KG1 (cell line): Measurements from ENCODE around the gene CNOT4.
"Not testable (repeated sequence)": the region's sequence is repeated elsewhere in the genome, so short reads cannot be mapped to it uniquely, and the experiment has no call there.

Source experiments
- DNase-seq: peaks from one replicate; lab custom pipeline; 2025; lab: John Stamatoyannopoulos, UW

CNOT4 gene

DNA sequence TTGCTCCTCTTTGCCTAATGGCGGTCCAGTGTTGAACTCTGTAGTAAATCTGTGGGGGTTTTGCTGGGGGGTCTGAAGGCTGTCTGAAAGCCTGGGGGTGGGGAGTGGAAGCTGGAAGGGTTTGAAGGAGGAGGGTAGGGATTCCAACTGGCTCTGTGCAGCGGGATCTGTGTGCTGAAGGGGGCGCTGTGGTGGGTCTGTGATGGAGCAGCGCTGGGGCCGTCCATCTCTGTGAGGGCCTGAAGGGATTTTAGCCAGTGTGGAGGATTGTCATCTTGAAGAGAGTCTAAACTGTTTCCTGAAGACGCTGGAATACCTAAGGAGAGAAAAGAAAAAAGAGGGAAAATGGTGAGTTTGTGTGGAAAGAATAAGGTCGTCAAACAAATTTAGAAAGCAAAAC lies 147.0 kb downstream of the CNOT4 start:
- DNase-seq, result no peak

GRCh38 chr7:135361788-135362187 lies 148.1 kb downstream of the CNOT4 start:
- no peak for DNase-seq

- no peak for DNase-seq
Observed at GRCh38 chr7:135359615-135360014, 150.3 kb downstream of the CNOT4 start.

GRCh38 chr7:135355377-135356048 lies 154.4 kb downstream of the CNOT4 start:
- DNase-seq, result no peak

DNA sequence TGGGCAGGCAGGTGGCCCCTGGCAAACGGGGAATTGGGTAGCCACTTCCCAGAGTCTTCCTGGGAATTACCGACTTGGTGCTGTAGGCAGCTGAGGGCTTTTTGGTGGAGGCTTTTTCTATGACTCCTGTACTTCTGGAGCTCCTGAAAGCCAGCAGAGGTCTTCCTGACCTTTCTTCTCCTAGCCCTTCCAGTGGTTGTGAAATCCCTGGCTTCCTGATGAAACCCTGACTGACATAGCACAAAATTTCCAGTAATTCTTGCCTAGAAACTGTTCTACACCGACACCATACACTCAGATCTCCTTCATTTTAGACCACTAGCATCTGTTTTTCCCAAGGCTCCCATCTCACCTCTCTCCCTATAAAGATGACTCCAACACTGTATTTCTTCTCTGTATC lies 156.1 kb downstream of the CNOT4 start:
- DNase-seq, result no peak

DNA sequence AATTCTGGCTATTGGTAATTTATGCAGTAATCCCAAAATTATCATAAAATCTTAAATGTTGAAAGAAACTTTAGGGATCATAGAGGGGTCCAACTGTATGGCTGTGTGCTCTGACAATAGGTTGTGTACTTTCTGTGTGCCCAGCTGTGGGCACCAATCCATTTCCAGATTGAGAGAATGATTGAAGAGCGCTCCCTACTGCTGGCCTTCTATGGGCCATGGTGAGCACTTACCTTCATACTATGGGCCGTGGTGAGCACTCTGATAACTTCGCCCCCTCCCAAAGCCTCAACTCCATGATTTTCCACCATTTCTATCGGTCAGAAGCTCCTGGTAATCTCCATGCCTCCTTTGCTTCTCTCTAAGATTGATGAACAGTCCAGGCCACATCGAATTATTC lies 157.6 kb downstream of the CNOT4 start:
- DNase-seq, result no peak

- not testable (repeated sequence) for DNase-seq
Observed at GRCh38 chr7:135351070-135351469, 158.8 kb downstream of the CNOT4 start.

GRCh38 chr7:135349746-135350145 lies 160.2 kb downstream of the CNOT4 start:
- no peak for DNase-seq

DNA sequence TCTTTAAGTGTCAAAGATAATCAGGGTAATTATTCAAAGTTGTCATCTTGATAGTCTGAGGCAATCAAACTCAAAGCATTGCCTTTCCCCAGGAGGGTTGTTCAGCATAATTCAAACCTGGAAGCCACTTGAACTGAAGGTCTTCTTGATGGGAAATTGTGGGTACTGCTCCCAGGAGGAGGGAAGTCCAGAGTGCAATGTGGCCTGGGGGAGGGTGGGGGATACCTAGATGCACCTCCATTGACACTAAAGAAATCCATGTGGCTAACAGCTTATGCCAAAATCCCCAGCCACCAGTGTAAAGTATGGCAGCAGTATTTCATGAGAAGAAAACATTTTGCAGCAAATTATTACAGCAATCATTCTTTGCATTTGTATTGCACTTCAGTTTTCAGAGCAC lies 161.4 kb downstream of the CNOT4 start:
- DNase-seq, result no peak

GRCh38 chr7:135343361-135343760 lies 166.5 kb downstream of the CNOT4 start:
- DNase-seq, result no peak

DNA sequence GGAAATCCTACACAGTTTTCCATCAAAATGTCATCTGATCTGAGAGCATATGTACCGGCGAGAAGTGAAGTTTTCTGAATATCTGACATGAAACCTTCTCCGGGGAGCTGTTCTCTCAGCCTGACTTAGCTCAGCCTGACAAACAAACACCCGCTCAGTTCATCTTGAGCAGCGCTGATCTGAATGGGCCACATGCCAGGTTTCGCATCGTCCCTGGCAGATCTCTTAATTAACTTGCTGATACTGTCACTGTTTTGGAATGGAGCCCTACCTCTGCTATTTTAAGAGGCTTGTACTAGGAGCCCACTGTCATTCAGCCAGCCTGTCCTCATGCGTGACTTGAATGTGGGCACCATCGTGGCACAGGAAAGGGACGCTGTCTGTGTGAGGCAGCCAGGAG lies 167.0 kb downstream of the CNOT4 start:
- DNase-seq, result no peak

GRCh38 chr7:135341049-135341448 lies 168.9 kb downstream of the CNOT4 start:
- DNase-seq, result no peak

DNA sequence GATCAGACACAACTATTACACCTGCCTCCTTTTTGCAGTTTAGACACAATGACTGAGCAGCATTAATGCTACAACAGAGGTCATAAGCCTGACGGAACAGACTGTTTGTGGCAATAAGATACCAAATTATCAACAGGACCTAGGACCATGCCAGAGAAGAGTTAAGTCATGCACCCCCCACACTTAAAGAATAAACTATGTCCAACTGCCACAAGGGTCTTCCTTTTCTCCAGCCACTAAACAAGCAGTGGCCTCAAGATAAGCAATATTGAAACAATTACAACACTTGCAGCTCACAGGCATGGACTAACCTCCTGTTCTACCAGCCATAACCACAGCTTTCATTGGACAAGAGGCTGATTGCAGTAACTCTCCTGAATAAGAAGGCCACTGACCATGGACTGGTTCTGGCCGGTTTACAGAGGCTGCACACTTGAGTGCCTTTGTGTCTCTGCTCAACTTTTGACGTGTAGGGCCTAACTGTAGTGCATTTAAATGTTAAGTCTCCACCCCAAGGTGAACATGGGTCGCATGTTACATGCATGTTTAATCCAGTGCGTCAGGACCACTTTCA lies 171.8 kb downstream of the CNOT4 start:
- no peak for DNase-seq

DNA sequence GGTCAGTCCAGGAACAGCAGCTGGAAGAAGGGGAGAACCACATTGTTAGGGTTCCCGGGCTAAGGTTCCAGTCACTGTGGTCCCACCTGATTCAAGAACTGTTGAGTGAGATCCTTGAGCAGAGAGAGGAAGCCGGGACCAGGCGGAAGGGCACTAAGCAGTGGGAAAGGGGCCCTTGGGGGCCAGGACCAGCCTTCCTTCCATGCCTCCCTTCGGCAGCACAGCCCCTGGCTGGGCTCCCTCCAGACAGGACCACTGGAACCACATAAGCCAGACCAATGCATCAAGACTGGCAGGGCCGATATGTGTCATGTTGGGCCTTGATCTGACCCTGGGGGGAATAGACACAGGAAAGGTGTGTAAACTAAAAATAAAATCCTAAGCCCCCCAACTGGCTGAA lies 172.4 kb downstream of the CNOT4 start:
- DNase-seq, result no peak

DNA sequence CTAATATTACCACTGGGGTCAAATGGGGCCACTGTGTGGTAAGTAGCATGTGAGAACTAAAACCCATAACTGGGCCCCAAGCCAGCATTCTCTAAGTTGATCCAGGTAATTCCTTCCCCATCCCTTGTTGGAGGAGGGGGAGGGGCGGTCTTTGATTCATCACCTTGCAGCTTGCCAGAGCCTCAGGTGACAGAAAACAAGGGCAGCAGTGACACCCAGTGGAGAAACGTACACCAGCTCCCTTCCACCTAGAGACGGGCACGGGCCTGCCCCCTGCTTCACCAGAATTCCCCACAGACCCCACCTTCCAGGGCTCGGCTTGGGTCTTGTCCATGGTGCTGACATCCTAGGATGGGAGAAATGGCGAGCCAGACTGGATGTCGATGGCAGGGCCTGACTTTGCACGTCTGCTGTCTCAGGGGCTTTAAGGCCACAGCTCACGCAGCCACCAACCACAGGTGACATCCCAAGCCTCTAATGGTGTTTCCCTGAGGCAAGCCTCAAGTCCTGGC lies 174.2 kb downstream of the CNOT4 start:
- DNase-seq, result no peak

DNA sequence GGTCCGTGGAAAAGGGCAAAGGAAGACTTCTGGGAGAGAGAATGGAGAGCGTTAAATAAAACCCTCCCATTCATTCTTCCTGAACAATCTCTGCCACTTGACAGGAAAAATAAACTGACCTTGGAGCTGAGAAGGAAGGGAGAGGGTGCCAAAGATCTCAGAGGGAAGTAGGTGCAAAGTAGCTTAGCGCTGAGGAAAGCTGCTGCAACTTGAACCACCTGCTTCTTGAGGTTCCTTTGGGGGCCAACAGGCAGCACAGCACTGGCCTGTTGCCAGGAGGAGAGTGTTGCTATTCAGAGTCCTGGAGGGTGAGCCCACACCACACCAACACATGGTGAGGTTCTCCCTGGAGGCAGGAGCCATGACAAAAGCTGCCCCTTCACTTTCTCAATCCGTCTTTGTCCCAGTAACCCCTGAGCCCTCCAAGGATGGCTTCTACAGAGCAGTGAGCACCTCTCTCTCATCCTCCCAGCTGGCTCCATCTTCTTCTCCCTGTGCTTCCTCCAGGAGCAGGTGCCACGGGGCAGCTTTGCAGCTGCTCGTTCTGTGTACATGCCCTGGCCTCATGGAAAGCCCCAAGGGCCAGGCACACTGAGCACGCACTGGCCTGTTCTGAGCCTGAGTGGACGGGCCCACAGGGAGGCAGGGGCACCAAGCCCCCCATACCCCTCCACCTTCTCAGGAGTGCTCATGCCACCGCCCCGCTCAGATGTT lies 174.9 kb downstream of the CNOT4 start:
- no peak for DNase-seq

GRCh38 chr7:135333946-135334345 lies 176.0 kb downstream of the CNOT4 start:
- DNase-seq, result no peak

GRCh38 chr7:135333200-135333599 lies 176.7 kb downstream of the CNOT4 start:
- no peak for DNase-seq

- DNase-seq, result no peak
Observed at GRCh38 chr7:135330088-135330487, 179.8 kb downstream of the CNOT4 start.

GRCh38 chr7:135328526-135328925 lies 181.4 kb downstream of the CNOT4 start:
- DNase-seq, result no peak

GRCh38 chr7:135328053-135328452 lies 181.8 kb downstream of the CNOT4 start:
- no peak for DNase-seq

GRCh38 chr7:135327458-135327857 lies 182.4 kb downstream of the CNOT4 start:
- no peak for DNase-seq

DNA sequence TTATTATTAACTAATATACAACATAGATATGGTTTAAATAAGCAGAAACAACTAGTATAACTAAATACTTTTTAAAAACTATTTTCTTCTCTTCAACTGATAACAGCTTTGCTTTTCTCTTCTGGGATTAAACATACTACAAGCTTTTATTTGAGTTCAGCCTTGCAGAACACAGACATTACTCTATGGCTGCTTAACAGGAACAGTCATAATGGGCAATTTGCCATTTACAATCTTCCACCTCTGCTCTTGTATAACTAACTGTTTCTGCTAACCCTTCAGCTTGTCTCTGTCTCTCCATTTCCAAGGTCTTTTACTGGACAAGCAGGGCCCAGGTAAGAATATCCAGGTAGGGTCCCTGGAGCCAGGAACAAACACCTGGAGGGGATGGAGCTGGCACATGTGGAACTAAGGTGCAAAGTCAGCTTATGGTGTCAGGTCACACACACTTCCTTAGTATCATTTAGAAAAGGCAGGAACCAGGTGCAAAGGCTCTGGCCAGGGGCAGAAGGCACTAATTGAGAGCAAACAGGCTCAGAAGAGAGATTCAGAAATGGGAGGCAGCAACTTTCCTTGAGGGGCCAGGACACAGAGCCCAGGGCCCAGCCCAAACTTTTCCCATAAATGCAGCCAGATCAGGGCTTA lies 183.1 kb downstream of the CNOT4 start:
- DNase-seq, result no peak
